HEK293 (cell line): ENCODE measurements around the gene SETMAR.

Experiments used
- TCF7L2 ChIP-seq: IDR thresholded peaks from 2 replicates; pipeline ENCODE4 v1.6.1; 2011; ENCODE audit warnings: low read depth, mild to moderate bottlenecking, inconsistent platforms, low read length, moderate library complexity, borderline replicate concordance
- ZBTB21 ChIP-seq: fragments of 450-650 bp; formaldehyde crosslinking; IDR thresholded peaks from 2 replicates; pipeline ENCODE4 v1.5.1; 2017; ENCODE audit warnings: missing biosample characterization, missing genetic modification characterization
- ZNF501 ChIP-seq: fragments of 450-650 bp; formaldehyde crosslinking; IDR thresholded peaks from 2 replicates; pipeline ENCODE4 v1.5.1; 2016; ENCODE audit warnings: missing biosample characterization, missing genetic modification characterization
- ZSCAN30 ChIP-seq: fragments of 450-650 bp; IDR thresholded peaks from 2 replicates; pipeline ENCODE4 v1.5.1; 2018; ENCODE audit warnings: missing biosample characterization, mild to moderate bottlenecking, missing genetic modification characterization, moderate library complexity
- TF ChIP-seq, protein P1 (sequence below): fragments of 450-650 bp; formaldehyde crosslinking; IDR thresholded peaks from 2 replicates; pipeline ENCODE4 v1.5.1; 2016; ENCODE audit warnings: missing biosample characterization, missing genetic modification characterization
- TF ChIP-seq, protein P2 (sequence below): fragments of 450-650 bp; IDR thresholded peaks from 2 replicates; pipeline ENCODE4 v1.5.1; 2018; ENCODE audit warnings: missing biosample characterization, missing genetic modification characterization
- TF ChIP-seq, protein P3 (sequence below): fragments of 450-650 bp; formaldehyde crosslinking; IDR thresholded peaks from 2 replicates; pipeline ENCODE4 v1.5.1; 2016; ENCODE audit warnings: missing biosample characterization, missing genetic modification characterization
- TF ChIP-seq, protein P4 (sequence below): fragments of 450-650 bp; formaldehyde crosslinking; IDR thresholded peaks from 2 replicates; pipeline ENCODE4 v1.5.1; 2016; ENCODE audit warnings: missing biosample characterization, missing genetic modification characterization

DNA sequence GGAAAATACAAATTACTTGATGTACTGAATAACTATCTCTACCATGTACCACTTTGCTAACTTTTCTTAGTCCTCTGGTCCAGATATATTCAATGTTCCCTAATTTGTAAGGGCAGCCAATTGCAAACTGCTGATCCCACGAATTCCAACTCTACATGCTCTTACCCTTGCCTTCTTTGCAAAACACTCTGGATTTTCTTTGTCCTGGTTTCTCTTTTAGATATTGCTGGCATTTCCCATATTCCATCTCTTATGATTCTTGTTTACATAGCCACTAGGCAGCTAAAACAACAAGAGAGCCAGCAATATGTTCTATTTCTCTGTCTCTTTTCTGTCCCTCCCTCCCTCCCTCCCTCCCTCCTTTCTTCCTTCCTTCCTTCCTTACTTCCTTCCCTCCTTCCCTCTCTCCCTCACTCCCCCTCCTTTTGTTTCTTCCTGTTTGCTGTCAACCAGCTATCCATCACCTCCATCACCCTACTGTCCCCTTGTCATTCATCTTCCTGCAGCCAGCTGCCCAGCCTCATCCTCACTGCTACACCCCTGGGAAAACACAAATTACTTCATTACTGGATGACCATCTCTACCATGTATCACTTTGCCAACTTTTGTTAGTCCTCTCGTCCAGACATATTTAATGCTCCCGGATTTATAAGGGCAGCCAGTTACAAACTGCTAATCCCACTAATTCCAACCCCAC lies 33.8 kb downstream of the SETMAR start:
- TF ChIP-seq ZSCAN30 (tag by site-specific recombination) (no peak), TCF7L2 (no peak), ZBTB21 (tag by site-specific recombination) (no peak), ZNF501 (tag by site-specific recombination) (no peak)
- TF ChIP-seq, protein P1, sequence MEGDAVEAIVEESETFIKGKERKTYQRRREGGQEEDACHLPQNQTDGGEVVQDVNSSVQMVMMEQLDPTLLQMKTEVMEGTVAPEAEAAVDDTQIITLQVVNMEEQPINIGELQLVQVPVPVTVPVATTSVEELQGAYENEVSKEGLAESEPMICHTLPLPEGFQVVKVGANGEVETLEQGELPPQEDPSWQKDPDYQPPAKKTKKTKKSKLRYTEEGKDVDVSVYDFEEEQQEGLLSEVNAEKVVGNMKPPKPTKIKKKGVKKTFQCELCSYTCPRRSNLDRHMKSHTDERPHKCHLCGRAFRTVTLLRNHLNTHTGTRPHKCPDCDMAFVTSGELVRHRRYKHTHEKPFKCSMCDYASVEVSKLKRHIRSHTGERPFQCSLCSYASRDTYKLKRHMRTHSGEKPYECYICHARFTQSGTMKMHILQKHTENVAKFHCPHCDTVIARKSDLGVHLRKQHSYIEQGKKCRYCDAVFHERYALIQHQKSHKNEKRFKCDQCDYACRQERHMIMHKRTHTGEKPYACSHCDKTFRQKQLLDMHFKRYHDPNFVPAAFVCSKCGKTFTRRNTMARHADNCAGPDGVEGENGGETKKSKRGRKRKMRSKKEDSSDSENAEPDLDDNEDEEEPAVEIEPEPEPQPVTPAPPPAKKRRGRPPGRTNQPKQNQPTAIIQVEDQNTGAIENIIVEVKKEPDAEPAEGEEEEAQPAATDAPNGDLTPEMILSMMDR (tag by site-specific recombination) = no peak
- TF ChIP-seq, protein P2, sequence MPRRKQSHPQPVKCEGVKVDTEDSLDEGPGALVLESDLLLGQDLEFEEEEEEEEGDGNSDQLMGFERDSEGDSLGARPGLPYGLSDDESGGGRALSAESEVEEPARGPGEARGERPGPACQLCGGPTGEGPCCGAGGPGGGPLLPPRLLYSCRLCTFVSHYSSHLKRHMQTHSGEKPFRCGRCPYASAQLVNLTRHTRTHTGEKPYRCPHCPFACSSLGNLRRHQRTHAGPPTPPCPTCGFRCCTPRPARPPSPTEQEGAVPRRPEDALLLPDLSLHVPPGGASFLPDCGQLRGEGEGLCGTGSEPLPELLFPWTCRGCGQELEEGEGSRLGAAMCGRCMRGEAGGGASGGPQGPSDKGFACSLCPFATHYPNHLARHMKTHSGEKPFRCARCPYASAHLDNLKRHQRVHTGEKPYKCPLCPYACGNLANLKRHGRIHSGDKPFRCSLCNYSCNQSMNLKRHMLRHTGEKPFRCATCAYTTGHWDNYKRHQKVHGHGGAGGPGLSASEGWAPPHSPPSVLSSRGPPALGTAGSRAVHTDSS (tag by site-specific recombination) = no peak
- TF ChIP-seq, protein P3, sequence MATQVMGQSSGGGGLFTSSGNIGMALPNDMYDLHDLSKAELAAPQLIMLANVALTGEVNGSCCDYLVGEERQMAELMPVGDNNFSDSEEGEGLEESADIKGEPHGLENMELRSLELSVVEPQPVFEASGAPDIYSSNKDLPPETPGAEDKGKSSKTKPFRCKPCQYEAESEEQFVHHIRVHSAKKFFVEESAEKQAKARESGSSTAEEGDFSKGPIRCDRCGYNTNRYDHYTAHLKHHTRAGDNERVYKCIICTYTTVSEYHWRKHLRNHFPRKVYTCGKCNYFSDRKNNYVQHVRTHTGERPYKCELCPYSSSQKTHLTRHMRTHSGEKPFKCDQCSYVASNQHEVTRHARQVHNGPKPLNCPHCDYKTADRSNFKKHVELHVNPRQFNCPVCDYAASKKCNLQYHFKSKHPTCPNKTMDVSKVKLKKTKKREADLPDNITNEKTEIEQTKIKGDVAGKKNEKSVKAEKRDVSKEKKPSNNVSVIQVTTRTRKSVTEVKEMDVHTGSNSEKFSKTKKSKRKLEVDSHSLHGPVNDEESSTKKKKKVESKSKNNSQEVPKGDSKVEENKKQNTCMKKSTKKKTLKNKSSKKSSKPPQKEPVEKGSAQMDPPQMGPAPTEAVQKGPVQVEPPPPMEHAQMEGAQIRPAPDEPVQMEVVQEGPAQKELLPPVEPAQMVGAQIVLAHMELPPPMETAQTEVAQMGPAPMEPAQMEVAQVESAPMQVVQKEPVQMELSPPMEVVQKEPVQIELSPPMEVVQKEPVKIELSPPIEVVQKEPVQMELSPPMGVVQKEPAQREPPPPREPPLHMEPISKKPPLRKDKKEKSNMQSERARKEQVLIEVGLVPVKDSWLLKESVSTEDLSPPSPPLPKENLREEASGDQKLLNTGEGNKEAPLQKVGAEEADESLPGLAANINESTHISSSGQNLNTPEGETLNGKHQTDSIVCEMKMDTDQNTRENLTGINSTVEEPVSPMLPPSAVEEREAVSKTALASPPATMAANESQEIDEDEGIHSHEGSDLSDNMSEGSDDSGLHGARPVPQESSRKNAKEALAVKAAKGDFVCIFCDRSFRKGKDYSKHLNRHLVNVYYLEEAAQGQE (tag by site-specific recombination) = no peak
- TF ChIP-seq, protein P4, sequence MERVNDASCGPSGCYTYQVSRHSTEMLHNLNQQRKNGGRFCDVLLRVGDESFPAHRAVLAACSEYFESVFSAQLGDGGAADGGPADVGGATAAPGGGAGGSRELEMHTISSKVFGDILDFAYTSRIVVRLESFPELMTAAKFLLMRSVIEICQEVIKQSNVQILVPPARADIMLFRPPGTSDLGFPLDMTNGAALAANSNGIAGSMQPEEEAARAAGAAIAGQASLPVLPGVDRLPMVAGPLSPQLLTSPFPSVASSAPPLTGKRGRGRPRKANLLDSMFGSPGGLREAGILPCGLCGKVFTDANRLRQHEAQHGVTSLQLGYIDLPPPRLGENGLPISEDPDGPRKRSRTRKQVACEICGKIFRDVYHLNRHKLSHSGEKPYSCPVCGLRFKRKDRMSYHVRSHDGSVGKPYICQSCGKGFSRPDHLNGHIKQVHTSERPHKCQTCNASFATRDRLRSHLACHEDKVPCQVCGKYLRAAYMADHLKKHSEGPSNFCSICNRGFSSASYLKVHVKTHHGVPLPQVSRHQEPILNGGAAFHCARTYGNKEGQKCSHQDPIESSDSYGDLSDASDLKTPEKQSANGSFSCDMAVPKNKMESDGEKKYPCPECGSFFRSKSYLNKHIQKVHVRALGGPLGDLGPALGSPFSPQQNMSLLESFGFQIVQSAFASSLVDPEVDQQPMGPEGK (tag by site-specific recombination) = no peak
